HEK293 (cell line): Measurements from ENCODE around the gene SPATA33.

Experiments
- CTCF ChIA-PET: fragments of 350-600 bp; formaldehyde crosslinking; extraction: SDS; loops from one replicate; lab custom pipeline; 2021; ENCODE audit warnings: antibody characterized with exemption; lab: Yijun Ruan, JAX
- POLR2A ChIA-PET: fragments of 300-600 bp; formaldehyde crosslinking; extraction: SDS; loops from one replicate; lab custom pipeline; 2020; ENCODE audit warnings: antibody characterized with exemption, inconsistent platforms; lab: Yijun Ruan, JAX
- H3K27ac ChIP-seq: fragments of 200-500 bp; sonication (Bioruptor generic); 2 replicates; pipeline ENCODE4 v1.5.1; 2014; ENCODE audit warnings: low read depth, low read length, control low read depth, inconsistent platforms; ENCODE audit errors: extremely low read depth
- H3K36me3 ChIP-seq, 2 experiments: fragments of 200-500 bp in 1 of 2; sonication (Bioruptor generic) in 1 of 2; 1 replicate in 1 of 2; 2 replicates in 1 of 2; pipeline ENCODE4 v1.5.1; 2014 to 2017; ENCODE audit warnings: inconsistent platforms in 2 of 2, low read length in 2 of 2; ENCODE audit not compliant: control insufficient read depth in 2 of 2, insufficient read depth in 1 of 2
- H3K4me1 ChIP-seq: fragments of 200-500 bp; sonication (Bioruptor generic); 2 replicates; pipeline ENCODE4 v1.5.1; 2014; ENCODE audit warnings: mild to moderate bottlenecking, low read length, inconsistent platforms; ENCODE audit not compliant: control insufficient read depth, insufficient read depth
- H3K4me3 ChIP-seq: 2 replicates; pipeline ENCODE4 v1.5.1; 2011; ENCODE audit warnings: low read depth, mild to moderate bottlenecking, control low read depth, low read length, moderate library complexity
- H3K9me3 ChIP-seq: fragments of 200-500 bp; sonication (Bioruptor generic); 2 replicates; pipeline ENCODE4 v1.5.1; 2014; ENCODE audit warnings: low read depth, low read length, inconsistent platforms; ENCODE audit not compliant: control insufficient read depth, insufficient read depth
- GLIS1 ChIP-seq: fragments of 450-650 bp; formaldehyde crosslinking; IDR thresholded peaks from 2 replicates; pipeline ENCODE4 v1.5.1; 2016; ENCODE audit warnings: missing biosample characterization, missing genetic modification characterization
- GLIS2 ChIP-seq: fragments of 450-650 bp; formaldehyde crosslinking; IDR thresholded peaks from 2 replicates; pipeline ENCODE4 v1.5.1; 2016; ENCODE audit warnings: missing biosample characterization, missing genetic modification characterization
- REST ChIP-seq: fragments of 450-650 bp; formaldehyde crosslinking; IDR thresholded peaks from 2 replicates; pipeline ENCODE4 v1.5.1; 2016; ENCODE audit warnings: missing biosample characterization, missing genetic modification characterization
- ZBTB10 ChIP-seq: fragments of 450-650 bp; formaldehyde crosslinking; IDR thresholded peaks from 2 replicates; pipeline ENCODE4 v1.5.1; 2016; ENCODE audit warnings: missing biosample characterization, missing genetic modification characterization
- ZIC2 ChIP-seq: fragments of 450-650 bp; formaldehyde crosslinking; IDR thresholded peaks from 2 replicates; pipeline ENCODE4 v1.5.1; 2016; ENCODE audit warnings: missing biosample characterization, missing genetic modification characterization
- ZNF19 ChIP-seq: fragments of 450-650 bp; formaldehyde crosslinking; IDR thresholded peaks from 2 replicates; pipeline ENCODE4; 2016; ENCODE audit warnings: missing biosample characterization, missing genetic modification characterization, low read depth
- ZNF202 ChIP-seq: fragments of 450-650 bp; formaldehyde crosslinking; IDR thresholded peaks from 2 replicates; pipeline ENCODE4 v1.5.1; 2016; ENCODE audit warnings: missing biosample characterization, missing genetic modification characterization, borderline replicate concordance
- ZNF211 ChIP-seq: fragments of 450-650 bp; formaldehyde crosslinking; IDR thresholded peaks from 2 replicates; pipeline ENCODE4 v1.5.1; 2016; ENCODE audit warnings: low read depth, missing biosample characterization, missing genetic modification characterization
- ZNF26 ChIP-seq: fragments of 450-650 bp; formaldehyde crosslinking; IDR thresholded peaks from 2 replicates; pipeline ENCODE4 v1.5.1; 2016; ENCODE audit warnings: missing biosample characterization, missing genetic modification characterization
- ZNF391 ChIP-seq: fragments of 450-650 bp; formaldehyde crosslinking; IDR thresholded peaks from 2 replicates; pipeline ENCODE4 v1.5.1; 2016; ENCODE audit warnings: low read depth, missing biosample characterization, missing genetic modification characterization, borderline replicate concordance
- ZNF645 ChIP-seq: fragments of 450-650 bp; formaldehyde crosslinking; IDR thresholded peaks from 2 replicates; pipeline ENCODE4; 2016; ENCODE audit warnings: missing biosample characterization, missing genetic modification characterization
- ZNF830 ChIP-seq: fragments of 450-650 bp; IDR thresholded peaks from 2 replicates; pipeline ENCODE4 v1.5.0; 2018; ENCODE audit warnings: missing biosample characterization, missing genetic modification characterization, low read depth, mild to moderate bottlenecking, moderate library complexity

SPATA33 gene

GRCh38 chr16:89620406-89620841 is 37.2 kb upstream of the SPATA33 start:
- TF ChIP-seq GLIS1 (tag by site-specific recombination) (peak; percentile 65), ZNF391 (no peak)
- H3K27ac ChIP-seq, result no peak overlapping the region
- CTCF ChIA-PET, result interaction anchor here (0.5 to 0.7 kb wide), 3 partner anchors 12 to 20 kb away, joined by 3 to 4 read pairs (median 3); no protein-coding TSS in a partner anchor

GRCh38 chr16:89621136-89621697 is 36.4 kb upstream of the SPATA33 start:
- Histone ChIP-seq H3K27ac (no peak overlapping the region), H3K4me1 (no peaks in the 10 kb centered on the region), H3K4me3 (no peak overlapping the region), H3K9me3 (no peaks in the 10 kb centered on the region), H3K36me3 (no peaks in the 10 kb centered on the region)
- CTCF ChIA-PET, result no interaction called here
- no peak for TF ChIP-seq ZNF211
- TF ChIP-seq GLIS1 (tag by site-specific recombination), result peak; percentile 61; the same call in 1 of the 2 replicates
- no peak for TF ChIP-seq ZNF202 (tag by site-specific recombination)
- 0 out of 2 replicates have a peak, but pooled peaks have one; percentile 10 for TF ChIP-seq GLIS2
- TF ChIP-seq ZNF645 (tag by site-specific recombination), result no peak
- TF ChIP-seq ZNF19 (tag by site-specific recombination), result no peak
- peak; percentile 58 for TF ChIP-seq ZIC2 (tag by site-specific recombination)
- POLR2A ChIA-PET, result no interaction called here

More at GRCh38 chr16:89620406-89620841, 37.2 kb upstream of the SPATA33 start:
- no peaks in the 10 kb centered on the region for H3K36me3 ChIP-seq
- no peak overlapping the region for H3K4me3 ChIP-seq
- no peaks in the 10 kb centered on the region for H3K4me1 ChIP-seq
- POLR2A ChIA-PET, result no interaction called here
- no peaks in the 10 kb centered on the region for H3K9me3 ChIP-seq

- no peaks in the 10 kb centered on the region for H3K9me3 ChIP-seq
- no peak overlapping the region for H3K27ac ChIP-seq
- CTCF ChIA-PET, result no interaction called here
- no peaks in the 10 kb centered on the region for H3K36me3 ChIP-seq
- no peaks in the 10 kb centered on the region for H3K4me1 ChIP-seq
- TF ChIP-seq REST (0 out of 2 replicates have a peak, but pooled peaks have one; percentile 23), ZNF26 (tag by site-specific recombination) (no peak), ZBTB10 (no peak), ZNF830 (tag by site-specific recombination) (no peak), ZNF19 (tag by site-specific recombination) (no peak)
- POLR2A ChIA-PET, result interaction anchor here (0.7 kb wide), 2 partner anchors 30 to 36 kb away, joined by 3 to 4 read pairs; partner anchors contain the start of genes CHMP1A and SPATA33
- H3K4me3 ChIP-seq, result no peak overlapping the region
These were observed 35.8 kb upstream of the SPATA33 start for GRCh38 chr16:89621698-89622409.
